ENCODE results near the gene CD69.
"Not testable (repeated sequence)": the region's sequence is repeated elsewhere in the genome, so short reads cannot be mapped to it uniquely, and the experiment has no call there.

CD69 gene

GRCh38 chr12:9751204-9752144 is 9.2 kb downstream of the CD69 start:
- no peak for DNase-seq (ENCODE audit: low read depth in 4 of 4, low spot score in 1 of 4)

DNA sequence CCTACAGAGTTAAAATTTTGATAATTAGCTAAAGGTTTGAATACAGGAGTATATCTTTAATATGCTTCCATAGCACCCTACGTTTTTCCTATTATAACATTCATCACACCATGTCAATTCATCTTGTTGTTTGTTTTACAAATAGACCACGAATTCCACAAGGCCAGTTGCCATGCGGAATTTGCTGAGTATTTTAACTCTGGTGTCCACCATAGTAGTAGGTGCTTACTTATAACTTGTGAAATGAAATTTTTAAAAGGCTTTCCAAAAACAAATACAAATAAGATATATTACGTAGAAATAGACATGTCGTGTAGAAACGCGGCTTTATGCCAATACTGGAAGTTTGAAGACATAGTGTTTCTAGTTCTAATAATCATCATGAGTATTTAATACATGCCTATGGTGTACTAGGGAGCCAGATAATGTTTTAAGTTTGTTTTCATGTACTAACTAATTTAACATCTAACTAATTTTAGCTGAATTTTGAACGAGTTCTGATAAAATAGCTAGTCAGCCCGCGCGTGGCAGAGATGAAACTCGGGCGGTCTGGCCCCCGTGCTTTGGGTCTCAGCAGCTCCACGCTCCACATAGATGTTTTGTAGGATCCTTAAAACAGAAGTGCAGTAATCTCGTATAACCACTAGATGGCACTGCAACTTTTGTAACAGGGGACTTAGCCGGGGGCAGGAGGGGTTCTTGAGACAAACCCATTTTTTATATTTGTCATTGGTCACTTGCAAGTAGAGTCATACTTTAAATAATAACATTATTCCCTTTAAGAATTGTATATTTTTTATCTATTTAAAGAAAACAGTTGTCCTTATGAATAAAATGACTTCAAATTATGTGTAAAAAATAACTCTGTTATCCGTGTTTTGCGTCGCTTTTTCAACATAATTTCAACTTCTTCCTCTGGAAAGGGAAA is 10.2 kb downstream of the CD69 start:
- peak in 1 of 4 experiments; percentile 39 for DNase-seq (ENCODE audit: low read depth in 4 of 4, low spot score in 1 of 4)

- no peak for DNase-seq (ENCODE audit: low read depth in 4 of 4, low spot score in 1 of 4)
Observed at GRCh38 chr12:9749640-9750039, 11.1 kb downstream of the CD69 start.

- no peak for DNase-seq (ENCODE audit: low read depth in 4 of 4, low spot score in 1 of 4)
Observed at GRCh38 chr12:9745199-9745598, 15.5 kb downstream of the CD69 start.

- no peak for DNase-seq (ENCODE audit: low read depth in 4 of 4, low spot score in 1 of 4)
Observed at GRCh38 chr12:9742661-9743060, 18.0 kb downstream of the CD69 start.

GRCh38 chr12:9741726-9742125 is 19.0 kb downstream of the CD69 start:
- peak in 2 of 4 experiments; percentile 40 to 55 for DNase-seq (ENCODE audit: low read depth in 4 of 4, low spot score in 1 of 4)

GRCh38 chr12:9740106-9740750 is 20.5 kb downstream of the CD69 start:
- no peak for DNase-seq (ENCODE audit: low read depth in 4 of 4, low spot score in 1 of 4)

DNA sequence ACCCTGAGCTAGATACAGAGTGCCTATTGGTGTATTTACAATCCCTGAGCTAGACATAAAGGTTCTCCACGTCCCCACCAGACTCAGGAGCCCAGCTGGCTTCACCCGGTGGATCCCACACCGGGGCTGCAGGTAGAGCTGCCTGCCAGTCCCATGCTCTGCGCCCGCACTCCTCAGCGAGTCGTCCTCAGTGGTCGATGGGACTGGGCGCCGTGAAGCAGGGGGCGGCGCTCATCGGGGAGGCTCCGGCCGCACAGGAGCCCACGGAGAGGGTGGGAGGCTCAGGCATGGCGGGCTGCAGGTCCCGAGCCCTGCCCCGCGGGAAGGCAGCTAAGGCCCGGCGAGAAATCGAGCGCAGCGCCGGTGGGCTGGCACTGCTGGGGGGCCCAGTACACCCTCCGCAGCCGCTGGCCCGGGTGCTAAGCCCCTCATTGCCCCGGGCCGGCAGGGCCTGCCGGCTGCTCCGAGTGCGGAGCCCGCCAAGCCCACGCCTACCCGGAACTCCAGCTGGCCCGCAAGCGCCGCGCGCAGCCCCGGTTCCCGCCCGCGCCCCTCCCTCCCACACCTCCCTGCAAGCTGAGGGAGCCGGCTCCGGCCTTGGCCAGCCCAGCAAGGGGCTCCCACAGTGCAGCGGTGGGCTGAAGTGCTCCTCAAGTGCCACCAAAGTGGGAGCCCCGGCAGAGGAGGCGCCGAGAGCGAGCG is 21.1 kb downstream of the CD69 start:
- DNase-seq (ENCODE audit: low read depth in 4 of 4, low spot score in 1 of 4) = not testable (repeated sequence)

DNA sequence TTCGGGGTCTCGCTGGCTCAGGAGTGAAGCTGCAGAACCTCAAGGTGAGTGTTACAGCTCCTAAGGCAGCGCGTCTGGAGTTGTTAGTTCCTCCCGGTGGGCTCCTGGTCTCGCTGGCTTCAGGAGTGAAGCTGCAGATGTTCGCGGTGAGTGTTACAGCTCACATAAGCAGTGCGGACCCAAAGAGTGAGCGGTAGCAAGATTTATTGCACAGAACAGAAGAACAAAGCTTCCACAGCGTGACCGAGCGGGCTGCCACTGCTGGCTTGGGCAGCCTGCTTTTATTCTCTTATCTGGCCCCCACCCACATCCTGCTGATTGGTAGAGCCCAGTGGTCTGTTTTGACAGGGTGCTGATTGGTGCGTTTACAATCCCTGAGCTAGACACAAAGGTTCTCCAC is 21.8 kb downstream of the CD69 start:
- DNase-seq (ENCODE audit: low read depth in 4 of 4, low spot score in 1 of 4) = not testable (repeated sequence)

DNA sequence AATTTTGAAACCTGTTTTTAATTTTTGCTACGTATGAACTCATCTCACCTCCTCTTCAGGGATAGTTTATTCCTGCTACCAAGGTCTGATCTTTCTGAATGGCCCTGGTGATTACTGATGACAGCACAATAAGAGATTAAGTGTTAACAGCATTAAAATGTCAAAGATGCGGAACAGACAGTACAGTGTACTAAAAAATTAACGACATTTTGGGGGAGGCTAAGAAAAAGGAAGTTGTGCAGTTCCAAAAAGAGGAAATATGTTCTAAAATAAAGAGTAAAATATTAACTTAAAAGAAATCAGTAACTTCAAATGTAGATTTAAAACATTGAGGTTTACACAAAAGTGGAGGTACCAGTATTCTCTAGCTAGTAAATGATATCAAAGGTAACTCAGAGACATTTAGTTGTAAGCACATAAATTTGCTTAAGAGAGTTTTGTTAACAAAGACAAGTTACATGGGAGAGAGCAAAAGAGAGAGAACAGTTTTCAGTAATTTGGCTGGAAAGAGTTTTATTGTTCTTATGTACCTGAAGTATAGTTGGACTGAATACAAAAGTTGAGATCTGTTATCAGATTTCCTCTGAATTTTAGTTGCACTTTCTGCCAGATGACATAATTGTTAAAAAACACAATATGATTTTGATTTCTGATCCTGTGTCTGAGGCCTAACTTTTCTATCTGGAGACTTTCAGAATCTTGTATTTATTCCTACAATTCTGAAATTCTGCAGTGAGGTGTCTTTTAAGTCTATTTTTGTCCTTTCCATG is 23.6 kb downstream of the CD69 start:
- DNase-seq (ENCODE audit: low read depth in 4 of 4, low spot score in 1 of 4) = no peak

GRCh38 chr12:9735601-9736000 is 25.1 kb downstream of the CD69 start:
- no peak for DNase-seq (ENCODE audit: low read depth in 4 of 4, low spot score in 1 of 4)

GRCh38 chr12:9732921-9733461 is 27.7 kb downstream of the CD69 start, which contains the start of gene CLECL1:
Gene CLECL1, minus strand, starts transcription at chr12:9733097.
- no peak for DNase-seq (ENCODE audit: low read depth in 4 of 4, low spot score in 1 of 4)

GRCh38 chr12:9731797-9732196 is 28.9 kb downstream of the CD69 start:
- no peak for DNase-seq (ENCODE audit: low read depth in 4 of 4, low spot score in 1 of 4)

- DNase-seq (ENCODE audit: low read depth in 4 of 4, low spot score in 1 of 4) = no peak
Observed at GRCh38 chr12:9731393-9731792, 29.3 kb downstream of the CD69 start.

DNA sequence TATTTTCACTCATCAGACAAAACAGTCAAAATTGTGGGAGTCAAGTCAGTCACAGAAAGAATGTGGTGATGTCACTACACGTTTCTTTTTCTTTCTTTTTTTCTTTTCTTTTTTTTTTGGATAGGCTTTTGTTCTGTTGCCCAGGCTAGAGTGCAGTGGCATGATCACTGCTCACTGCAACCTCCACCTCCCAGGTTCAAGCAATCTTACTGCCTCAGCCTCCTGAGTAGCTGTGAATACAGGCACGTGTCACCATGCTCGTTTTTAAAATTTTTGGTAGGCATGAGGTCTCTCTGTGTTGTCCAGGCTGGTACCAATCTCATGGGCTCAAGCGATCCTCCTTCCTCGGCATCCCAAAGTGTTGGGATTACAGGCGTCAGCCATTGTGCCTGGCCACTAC is 30.1 kb downstream of the CD69 start:
- DNase-seq (ENCODE audit: low read depth in 4 of 4, low spot score in 1 of 4) = no peak

DNA sequence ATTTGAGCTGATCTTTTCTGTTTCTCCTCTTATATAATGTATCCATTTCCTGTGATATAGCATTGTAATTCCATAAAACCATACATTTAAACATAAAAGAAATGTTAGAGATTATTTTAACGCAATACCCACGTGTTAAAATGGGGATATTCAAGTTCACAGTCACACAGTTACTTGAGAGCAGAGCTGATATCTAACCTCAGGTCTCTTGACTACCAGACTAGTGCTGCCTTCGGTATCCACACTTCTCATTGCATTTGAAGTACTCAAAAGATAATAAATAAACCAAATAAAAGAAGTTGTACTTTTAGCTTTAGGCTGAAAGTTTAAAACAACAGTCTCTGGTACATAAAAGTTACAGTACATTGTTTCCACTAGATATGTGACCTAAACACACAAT is 30.7 kb downstream of the CD69 start:
- no peak for DNase-seq (ENCODE audit: low read depth in 4 of 4, low spot score in 1 of 4)

GRCh38 chr12:9729082-9729481 is 31.6 kb downstream of the CD69 start:
- DNase-seq (ENCODE audit: low read depth in 4 of 4, low spot score in 1 of 4) = no peak

- no peak for DNase-seq (ENCODE audit: low read depth in 4 of 4, low spot score in 1 of 4)
Observed at GRCh38 chr12:9727813-9728212, 32.9 kb downstream of the CD69 start.

DNA sequence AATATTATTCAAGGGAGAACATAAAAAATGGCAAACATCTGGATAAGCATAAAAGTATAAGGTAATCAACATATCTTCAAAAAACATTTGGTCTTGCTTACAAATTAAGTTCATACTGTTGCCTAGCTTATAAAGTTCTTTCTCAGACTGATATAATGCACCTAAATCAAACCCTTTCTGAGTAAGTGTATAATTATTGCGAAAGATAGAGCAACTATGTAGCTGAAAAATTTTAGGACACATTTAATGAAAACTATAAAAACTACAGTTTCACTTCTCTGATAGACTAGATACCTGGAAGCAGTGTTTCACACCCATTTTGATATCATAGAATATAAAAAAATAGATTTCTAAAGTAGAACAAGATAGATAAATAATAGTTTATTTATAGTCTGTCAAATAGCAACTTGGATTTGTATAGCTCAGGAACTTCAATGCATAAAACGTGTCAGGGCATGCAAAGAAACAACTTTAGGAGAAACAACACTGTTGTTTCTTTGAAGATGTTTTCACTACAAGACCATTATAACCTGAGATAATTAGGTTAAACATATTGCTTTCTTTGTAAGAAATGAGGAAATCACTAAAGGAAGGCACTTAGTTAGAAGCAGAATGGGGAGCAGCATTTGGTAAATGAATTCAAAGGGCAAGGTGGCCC is 35.4 kb downstream of the CD69 start:
- no peak for DNase-seq (ENCODE audit: low read depth in 4 of 4, low spot score in 1 of 4)
